Measurements from ENCODE around the gene CRIP2.

Gene CRIP2

GRCh38 chr14:105495101-105495989, 20.7 kb downstream of the CRIP2 start:
- no peak overlapping the region for H3K4me3 ChIP-seq (ENCODE audit: control insufficient read depth, low read depth, low read length)
- DNase-seq (ENCODE audit: low read depth): no peak
- TF ChIP-seq, protein P1, sequence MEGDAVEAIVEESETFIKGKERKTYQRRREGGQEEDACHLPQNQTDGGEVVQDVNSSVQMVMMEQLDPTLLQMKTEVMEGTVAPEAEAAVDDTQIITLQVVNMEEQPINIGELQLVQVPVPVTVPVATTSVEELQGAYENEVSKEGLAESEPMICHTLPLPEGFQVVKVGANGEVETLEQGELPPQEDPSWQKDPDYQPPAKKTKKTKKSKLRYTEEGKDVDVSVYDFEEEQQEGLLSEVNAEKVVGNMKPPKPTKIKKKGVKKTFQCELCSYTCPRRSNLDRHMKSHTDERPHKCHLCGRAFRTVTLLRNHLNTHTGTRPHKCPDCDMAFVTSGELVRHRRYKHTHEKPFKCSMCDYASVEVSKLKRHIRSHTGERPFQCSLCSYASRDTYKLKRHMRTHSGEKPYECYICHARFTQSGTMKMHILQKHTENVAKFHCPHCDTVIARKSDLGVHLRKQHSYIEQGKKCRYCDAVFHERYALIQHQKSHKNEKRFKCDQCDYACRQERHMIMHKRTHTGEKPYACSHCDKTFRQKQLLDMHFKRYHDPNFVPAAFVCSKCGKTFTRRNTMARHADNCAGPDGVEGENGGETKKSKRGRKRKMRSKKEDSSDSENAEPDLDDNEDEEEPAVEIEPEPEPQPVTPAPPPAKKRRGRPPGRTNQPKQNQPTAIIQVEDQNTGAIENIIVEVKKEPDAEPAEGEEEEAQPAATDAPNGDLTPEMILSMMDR (conservative IDR thresholded peaks at IDR 0.05; ENCODE audit: control insufficient read depth, insufficient read depth, low read depth, low read length): no peak

- H3K4me3 ChIP-seq (ENCODE audit: control insufficient read depth, low read depth, low read length): no peak overlapping the region
- no peak for DNase-seq (ENCODE audit: low read depth)
- TF ChIP-seq, protein P1 (conservative IDR thresholded peaks at IDR 0.05; ENCODE audit: control insufficient read depth, insufficient read depth, low read depth, low read length): no peak
These were observed 21.6 kb downstream of the CRIP2 start for GRCh38 chr14:105495990-105496830.

GRCh38 chr14:105496831-105497591, 22.4 kb downstream of the CRIP2 start:
- no peak overlapping the region for H3K4me3 ChIP-seq (ENCODE audit: control insufficient read depth, low read depth, low read length)
- DNase-seq (ENCODE audit: low read depth): no peak

GRCh38 chr14:105497671-105498429, 23.2 kb downstream of the CRIP2 start:
- TF ChIP-seq, protein P1 (conservative IDR thresholded peaks at IDR 0.05; ENCODE audit: control insufficient read depth, insufficient read depth, low read depth, low read length): no peak
- no peak overlapping the region for H3K4me3 ChIP-seq (ENCODE audit: control insufficient read depth, low read depth, low read length)
- DNase-seq (ENCODE audit: low read depth): no peak

More at GRCh38 chr14:105496831-105497591, 22.4 kb downstream of the CRIP2 start:
- TF ChIP-seq, protein P1 (conservative IDR thresholded peaks at IDR 0.05; ENCODE audit: control insufficient read depth, insufficient read depth, low read depth, low read length): no peak

DNA sequence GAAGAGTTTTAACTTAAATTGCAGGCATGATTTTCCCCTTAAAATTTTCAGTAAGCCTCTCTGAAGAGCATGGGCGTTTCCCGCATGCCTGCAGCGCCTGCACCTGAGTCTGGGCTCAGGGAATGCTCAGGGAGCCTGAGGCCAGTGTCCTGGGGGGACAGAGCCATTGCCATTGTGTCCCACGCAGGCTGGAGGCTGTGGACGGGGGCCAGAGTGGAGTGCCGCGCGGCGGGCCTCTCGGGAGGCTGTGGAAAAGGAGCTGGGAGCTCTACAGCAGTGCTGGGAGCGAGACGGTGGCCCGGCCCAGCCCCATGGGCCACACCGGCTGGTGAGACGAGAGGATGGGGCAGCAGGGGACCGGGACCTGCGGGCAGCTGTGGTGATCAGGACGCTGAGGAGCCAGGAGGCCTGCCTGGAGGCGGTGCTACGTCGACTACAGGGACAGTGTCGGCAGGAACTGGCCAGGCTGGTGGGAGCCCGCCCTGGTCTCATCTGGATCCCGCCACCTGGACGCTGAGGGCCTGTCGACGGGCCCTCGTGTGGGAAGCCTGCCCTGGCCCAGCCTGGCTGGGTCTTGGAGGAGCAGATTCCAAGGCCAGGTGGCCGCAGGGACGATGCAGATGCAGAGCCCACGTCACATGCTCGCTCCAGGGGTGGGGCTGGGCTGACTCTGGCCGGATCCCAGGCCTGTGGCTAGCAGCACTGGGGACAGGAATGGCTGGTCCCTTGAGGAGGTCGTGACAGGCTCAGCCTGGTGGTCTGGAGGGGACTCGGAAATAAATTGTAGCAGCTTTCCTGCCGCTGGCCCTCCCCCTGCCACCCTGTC, 24.0 kb downstream of the CRIP2 start:
- TF ChIP-seq, protein P1 (conservative IDR thresholded peaks at IDR 0.05; ENCODE audit: control insufficient read depth, insufficient read depth, low read depth, low read length): no peak
- H3K4me3 ChIP-seq (ENCODE audit: control insufficient read depth, low read depth, low read length): no peak overlapping the region
- DNase-seq (ENCODE audit: low read depth): no peak
